A673 (cell line): ENCODE measurements around the gene SNX33.

Experiments used
- CTCF ChIP-seq: fragments of 300-800, 200-600 bp; sonication (generic); conservative IDR thresholded peaks from 2 replicates; pipeline ENCODE4 v1.5.1; 2017; ENCODE audit warnings: low read depth, mild to moderate bottlenecking, antibody characterized with exemption, low read length, moderate library complexity, mixed read lengths
- EZH2 ChIP-seq: fragments of 200-600 bp; sonication (generic); IDR thresholded peaks from 2 replicates; pipeline ENCODE4 v1.6.1; 2017; ENCODE audit warnings: borderline replicate concordance, low read depth, mild to moderate bottlenecking, mixed read lengths, antibody characterized with exemption, low read length; ENCODE audit not compliant: poor library complexity, severe bottlenecking

- TF ChIP-seq CTCF, result no peak
- TF ChIP-seq EZH2, result no peak
Observed at GRCh38 chr15:75704263-75704615, 56.5 kb downstream of the SNX33 start.
